Stimulated activated naive CD8-positive, alpha-beta T cell treated with anti-CD3 and anti-CD28 coated beads, Interleukin-15, Interleukin-2, amounts not matched to agents 100 U/mL and 50 U/mL, for 24 hours (primary cell): ENCODE data around the gene BGN.

Experiments
- ATAC-seq: fragments of 150-1000 bp; cut with Tn5 transposase; one replicate; pipeline ENCODE4 v1.10.0; 2021
- DNase-seq: peaks from one replicate; pipeline ENCODE4 v3.0.0; 2021

BGN gene

DNA sequence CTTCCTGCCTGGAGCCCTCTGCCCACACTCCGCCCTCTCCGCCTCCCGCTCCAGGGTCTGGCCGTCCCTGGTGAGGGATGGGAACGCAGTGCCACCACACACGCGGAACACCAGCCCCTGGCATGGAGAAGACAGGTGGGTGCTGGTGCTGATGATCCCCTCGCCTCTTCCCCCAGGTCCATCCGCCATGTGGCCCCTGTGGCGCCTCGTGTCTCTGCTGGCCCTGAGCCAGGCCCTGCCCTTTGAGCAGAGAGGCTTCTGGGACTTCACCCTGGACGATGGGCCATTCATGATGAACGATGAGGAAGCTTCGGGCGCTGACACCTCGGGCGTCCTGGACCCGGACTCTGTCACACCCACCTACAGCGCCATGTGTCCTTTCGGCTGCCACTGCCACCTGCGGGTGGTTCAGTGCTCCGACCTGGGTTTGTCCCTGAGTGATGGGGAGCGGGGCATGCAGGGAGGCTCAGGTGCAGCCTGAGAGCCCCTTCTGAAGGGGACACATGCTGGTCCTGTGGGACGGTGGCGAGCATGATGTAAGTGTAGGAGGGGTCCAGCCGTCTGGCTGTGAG, 9.8 kb downstream of the BGN start:
- no peak for ATAC-seq
- DNase-seq = no peak

DNA sequence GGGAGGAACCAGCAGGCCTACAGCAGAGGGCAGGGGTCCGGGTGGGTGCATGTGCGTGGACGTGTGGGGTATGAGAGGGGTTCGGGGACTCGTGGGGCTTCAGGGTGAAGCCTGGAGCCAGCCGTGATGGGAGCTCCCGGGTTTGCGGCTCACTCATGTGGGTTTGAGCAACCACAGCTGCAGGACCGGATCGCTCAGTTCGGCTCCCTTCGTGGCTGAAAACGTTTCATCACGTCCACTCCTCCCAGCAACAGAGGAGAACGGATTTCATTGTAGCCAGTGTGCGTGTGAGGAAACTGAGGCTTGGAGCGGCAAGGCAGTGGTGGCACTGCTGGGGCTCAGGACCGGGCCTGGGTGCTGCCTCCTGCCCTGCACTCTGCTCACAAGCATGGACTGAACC, 10.6 kb downstream of the BGN start:
- ATAC-seq (no peak), DNase-seq (no peak)

DNA sequence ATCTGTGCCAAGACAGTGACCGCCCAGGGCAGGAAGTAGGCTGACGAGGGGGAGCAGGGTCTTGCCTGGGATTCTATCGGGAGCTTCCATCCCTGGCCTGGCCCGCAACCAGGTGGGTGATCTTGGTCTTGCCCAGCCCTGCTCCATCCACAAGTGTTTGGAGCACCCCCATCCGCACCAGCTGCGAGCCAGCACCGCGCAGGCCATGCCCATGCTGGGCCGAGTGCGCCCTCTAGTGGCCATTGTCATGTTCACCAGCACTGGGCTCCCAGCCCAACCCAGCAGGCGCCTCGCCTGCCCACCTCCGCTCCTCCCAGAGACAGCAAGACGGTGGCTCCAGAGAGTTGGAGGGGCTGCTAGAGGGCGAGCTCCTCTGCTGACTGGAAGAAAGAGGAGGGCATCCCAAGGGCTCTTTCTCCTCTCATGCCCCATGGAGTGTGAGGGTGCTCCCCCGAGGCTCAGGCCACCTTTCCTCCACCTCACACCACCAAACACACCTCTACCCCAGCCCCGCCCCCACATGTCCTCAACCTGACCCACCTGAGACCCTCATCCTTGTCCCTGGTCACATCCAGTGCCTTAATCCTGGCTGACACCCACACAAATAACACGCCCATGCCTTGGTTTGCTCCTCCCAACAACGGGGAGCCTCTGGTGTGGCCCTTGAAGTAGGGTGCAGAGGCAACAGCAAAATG, 12.9 kb downstream of the BGN start:
- DNase-seq = peak; percentile 85
- peak; percentile 98 for ATAC-seq

- ATAC-seq = no peak
- no peak for DNase-seq
Measured at GRCh38 chrX:153509592-153509991, 14.8 kb downstream of the BGN start.

- ATAC-seq (no peak), DNase-seq (no peak)
Measured at GRCh38 chrX:153510383-153510782, 15.6 kb downstream of the BGN start.

DNA sequence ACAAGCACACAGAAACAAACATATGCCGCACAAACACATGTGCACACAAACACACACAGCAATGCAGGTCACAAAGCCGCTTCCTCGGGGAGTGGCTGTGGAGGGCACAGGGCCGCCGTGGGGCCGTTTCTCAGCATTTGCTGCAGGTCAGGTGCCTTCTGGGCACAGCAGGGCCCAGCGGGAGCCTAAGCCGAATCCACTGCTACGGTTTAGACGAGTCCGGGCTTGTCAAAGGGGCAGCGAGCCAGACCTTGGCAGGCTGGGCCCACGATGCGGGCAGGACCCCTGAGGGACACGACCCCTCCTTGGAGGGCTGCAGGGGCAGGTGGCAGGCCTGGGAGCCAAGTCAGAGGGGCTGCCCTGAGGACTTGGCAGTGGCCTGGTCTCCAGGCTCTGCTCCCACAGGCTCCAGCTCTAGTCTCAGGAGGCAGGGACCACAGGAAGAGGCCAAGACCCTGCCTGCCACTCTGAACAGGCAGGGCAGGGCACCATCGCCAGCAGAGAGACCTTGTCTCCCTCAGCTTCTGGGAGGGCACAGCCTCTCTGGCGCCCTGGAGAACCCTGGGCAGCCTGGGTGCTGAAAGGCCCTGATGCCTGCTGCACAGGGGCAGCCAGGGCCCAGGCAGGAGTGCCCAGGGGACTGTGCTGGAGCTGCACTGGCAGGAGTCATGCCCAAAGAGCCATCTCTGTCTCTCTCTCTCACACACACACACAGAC, 17.2 kb downstream of the BGN start:
- no peak for ATAC-seq
- DNase-seq = no peak

- no peak for ATAC-seq
- no peak for DNase-seq
Measured at GRCh38 chrX:153512501-153512893, 17.7 kb downstream of the BGN start.

GRCh38 chrX:153513265-153513664, 18.5 kb downstream of the BGN start:
- DNase-seq (no peak), ATAC-seq (no peak)

DNA sequence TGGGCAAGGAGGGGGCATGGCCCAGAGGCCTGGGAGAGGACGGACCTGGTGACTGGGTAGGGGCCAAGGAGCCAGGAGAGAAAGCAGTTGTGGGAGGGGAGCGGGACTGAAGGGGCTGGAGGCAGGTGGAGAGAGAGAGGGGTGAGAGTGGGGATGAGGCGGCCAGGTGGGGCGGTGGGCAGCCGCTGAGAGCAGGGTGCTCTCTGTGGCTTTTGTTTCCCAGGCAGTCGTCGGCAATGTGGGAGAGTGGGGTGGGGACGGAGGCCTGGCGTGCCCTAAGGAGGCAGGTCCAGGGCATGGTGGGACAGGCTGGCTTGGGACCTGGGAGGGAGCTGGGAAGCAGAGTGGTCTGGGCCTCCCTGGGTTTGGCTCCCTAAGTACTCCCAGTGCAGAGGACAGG, 19.5 kb downstream of the BGN start:
- DNase-seq = no peak
- ATAC-seq = no peak

GRCh38 chrX:153515435-153515834, 20.7 kb downstream of the BGN start:
- ATAC-seq (no peak), DNase-seq (no peak)

DNA sequence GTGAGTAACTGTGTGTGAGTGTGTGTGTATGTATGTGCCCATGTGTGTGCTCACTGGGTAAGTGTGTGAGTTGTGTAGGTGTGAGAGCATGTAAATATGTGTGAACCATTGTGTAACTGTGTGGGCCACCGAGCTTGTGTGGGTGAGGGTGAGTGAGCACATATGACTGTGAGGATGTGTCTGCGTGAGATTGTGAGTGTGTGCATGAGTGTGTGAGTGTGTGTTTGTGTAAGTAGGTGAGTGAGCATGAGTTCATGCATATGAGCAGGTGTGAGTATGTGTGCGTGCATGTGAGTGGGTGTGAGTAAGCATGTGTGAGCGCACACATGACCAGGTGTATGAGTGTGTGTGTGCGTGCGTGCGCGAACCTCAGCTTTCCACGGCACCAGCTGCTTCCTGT, 21.3 kb downstream of the BGN start:
- no peak for ATAC-seq
- no peak for DNase-seq

- ATAC-seq (no peak), DNase-seq (no peak)
Measured at GRCh38 chrX:153517423-153517822, 22.6 kb downstream of the BGN start, which contains the start of gene ATP2B3. Gene ATP2B3, plus strand, starts transcription at chrX:153517642. Its CDS starts 18,606 bp downstream, at chrX:153536248.

- no peak for ATAC-seq
- no peak for DNase-seq
Measured at GRCh38 chrX:153517946-153518834, 23.4 kb downstream of the BGN start.

GRCh38 chrX:153519569-153520286, 24.9 kb downstream of the BGN start:
- DNase-seq (no peak), ATAC-seq (no peak)

GRCh38 chrX:153520287-153520917, 25.6 kb downstream of the BGN start:
- ATAC-seq (no peak), DNase-seq (no peak)

- DNase-seq (no peak), ATAC-seq (no peak)
Measured at GRCh38 chrX:153521034-153521433, 26.3 kb downstream of the BGN start.

DNA sequence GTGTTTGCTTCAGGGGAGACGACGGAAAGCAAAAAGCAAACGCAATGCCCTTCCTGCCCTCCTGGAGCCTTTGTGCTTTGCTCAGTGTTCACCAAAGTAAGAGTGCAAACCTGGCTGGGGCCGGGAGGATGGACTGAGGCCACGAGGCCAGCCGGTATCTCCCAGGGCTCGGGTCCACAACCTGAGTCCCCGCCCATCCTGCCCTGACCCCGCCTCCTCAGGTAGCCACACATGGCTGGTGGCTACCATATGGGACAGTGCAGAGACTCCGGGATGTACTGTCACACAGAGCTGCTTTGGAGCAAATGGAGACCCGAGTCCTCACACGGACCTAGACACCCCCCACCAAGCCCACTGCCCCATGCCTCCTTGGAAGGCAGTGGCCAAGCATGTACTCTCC, 27.5 kb downstream of the BGN start:
- no peak for DNase-seq
- ATAC-seq = no peak

DNA sequence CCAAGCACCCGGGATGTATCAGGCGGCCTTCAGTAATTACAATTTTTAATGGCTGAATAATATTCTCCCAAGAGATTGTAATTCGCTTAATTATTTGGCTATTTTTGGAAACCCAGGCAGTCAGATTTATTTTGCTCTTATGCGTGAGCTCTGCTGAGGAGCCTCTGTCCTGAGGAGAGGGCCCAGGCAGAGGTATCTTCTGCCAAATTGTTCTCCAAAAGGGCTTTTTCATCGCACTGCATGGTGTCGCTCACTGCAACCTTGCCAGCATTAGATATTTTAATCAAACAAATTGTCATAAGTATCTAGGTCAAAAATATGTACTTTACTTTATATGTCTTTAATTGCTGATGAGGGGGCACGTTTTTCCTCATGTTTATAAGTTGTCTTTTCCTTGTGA, 28.5 kb downstream of the BGN start:
- ATAC-seq (no peak), DNase-seq (no peak)

DNA sequence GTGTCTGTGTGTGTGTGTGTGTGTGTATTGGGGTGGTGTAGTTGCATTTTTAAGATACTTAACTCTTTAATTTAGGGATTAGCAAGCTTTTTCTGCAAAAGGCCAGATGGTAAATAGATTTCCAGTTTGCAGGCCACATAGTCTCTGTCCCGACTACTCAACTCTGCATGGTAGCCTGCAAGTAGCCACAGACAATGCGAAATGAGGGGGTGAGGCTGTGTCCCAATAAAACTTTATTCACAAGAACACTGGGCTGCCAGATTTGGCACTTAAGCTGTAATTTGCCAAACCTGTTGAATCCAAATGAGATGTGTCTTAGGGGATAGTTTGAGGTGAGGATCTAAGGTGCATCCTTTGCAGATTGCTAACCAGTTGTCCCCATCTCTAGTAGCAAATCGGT, 29.5 kb downstream of the BGN start:
- DNase-seq (no peak), ATAC-seq (no peak)

DNA sequence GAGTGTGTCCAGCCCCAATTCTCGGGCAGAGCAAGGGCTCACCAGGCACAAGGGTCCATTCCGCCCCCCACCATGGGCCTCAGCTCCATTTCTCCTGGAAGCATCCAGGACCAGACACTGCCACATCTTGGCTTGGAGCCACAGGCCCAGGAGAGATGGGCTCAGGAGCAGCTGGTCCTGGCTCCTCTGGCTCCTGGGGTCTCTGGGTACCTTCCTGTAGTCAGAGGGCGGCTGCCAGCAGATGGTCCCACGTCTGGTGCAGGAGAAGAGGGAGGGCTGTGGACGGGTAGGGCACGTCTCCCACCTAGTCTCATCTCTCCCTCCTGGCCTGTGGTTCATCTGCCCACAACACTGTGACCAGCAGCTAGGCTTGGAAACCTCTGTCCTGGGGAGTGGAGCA, 30.7 kb downstream of the BGN start:
- DNase-seq (no peak), ATAC-seq (no peak)

DNA sequence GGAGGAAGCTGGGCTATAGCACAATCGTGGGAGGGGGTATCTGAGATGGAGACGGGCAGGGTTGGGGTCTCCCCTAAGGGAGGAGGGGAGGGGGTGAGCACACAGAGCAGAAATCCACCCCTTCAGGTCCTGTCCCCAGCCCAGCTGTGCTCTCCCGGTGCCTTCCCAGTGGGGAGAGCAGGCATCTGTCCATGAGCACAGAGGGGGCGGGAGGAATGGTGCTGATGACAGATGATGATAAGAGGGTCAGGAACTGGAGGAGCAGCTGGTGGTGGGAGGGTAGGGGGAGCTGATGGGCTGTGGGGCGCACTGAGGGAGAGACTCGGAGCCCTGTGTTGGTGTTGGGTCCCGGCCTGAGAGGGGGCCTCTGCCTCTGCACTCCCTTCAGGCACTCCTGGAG, 31.3 kb downstream of the BGN start:
- no peak for DNase-seq
- no peak for ATAC-seq
